ENCODE measurements around the gene GEMIN7. TPM values are rescaled to one million over a fixed set of nuclear protein-coding genes. Genes with fewer than 3 reads are reported as not detected.

Gene GEMIN7
- total and polyA plus RNA-seq, 2 of the 13 experiments (the other 11 are each of a cell fraction or from before 2014, with no cell fraction given), result 24.1 to 30.6 TPM

DNA sequence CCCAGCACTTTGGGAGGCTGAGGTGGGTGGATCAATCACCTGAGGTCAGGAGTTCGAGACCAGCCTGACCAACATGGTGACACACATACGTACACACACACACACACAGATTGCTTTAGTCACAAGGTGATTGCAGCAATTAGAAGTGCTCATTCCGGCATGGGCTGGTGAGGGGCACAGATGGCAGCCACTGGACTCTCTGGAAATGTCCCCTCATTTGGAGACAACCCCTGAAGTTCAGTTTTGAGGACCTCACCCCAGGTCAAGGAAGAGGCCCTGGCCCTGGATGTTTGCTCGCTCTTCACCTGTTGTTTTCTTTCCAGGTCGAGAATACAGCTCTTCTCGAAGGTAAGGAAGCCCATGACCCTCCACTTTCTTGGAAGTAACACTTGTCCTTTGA lies 8.8 kb upstream of the GEMIN7 start:
- no peak for DNase-seq (ENCODE audit: low spot score)
- Histone ChIP-seq H2AFZ (ENCODE audit: low read length) (no peak overlapping the region), H3K9me3 (ENCODE audit: low read length) (no peaks in the 10 kb centered on the region)

More for the DNA sequence above, 8.8 kb upstream of the GEMIN7 start:
- ATAC-seq, result no peak
- TF ChIP-seq ZNF143 (CRISPR knock-in tag; IDR thresholded peaks at IDR 0.05), result no peak
- no peak for TF ChIP-seq ZNF124 (CRISPR knock-in tag; IDR thresholded peaks at IDR 0.05)
- TF ChIP-seq, protein P1, sequence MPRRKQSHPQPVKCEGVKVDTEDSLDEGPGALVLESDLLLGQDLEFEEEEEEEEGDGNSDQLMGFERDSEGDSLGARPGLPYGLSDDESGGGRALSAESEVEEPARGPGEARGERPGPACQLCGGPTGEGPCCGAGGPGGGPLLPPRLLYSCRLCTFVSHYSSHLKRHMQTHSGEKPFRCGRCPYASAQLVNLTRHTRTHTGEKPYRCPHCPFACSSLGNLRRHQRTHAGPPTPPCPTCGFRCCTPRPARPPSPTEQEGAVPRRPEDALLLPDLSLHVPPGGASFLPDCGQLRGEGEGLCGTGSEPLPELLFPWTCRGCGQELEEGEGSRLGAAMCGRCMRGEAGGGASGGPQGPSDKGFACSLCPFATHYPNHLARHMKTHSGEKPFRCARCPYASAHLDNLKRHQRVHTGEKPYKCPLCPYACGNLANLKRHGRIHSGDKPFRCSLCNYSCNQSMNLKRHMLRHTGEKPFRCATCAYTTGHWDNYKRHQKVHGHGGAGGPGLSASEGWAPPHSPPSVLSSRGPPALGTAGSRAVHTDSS (CRISPR knock-in tag; conservative IDR thresholded peaks at IDR 0.05), result no peak
- no peak for TF ChIP-seq ZNF768 (CRISPR knock-in tag; IDR thresholded peaks at IDR 0.05)
- TF ChIP-seq ZNF510 (CRISPR knock-in tag; IDR thresholded peaks at IDR 0.05; ENCODE audit: low read depth), result no peak
- TF ChIP-seq ZNF263 (CRISPR knock-in tag; IDR thresholded peaks at IDR 0.05), result no peak
- TF ChIP-seq ZNF746 (CRISPR knock-in tag; IDR thresholded peaks at IDR 0.05), result no peak
- no peak for TF ChIP-seq ETV6 (CRISPR knock-in tag; conservative IDR thresholded peaks at IDR 0.05)
- no peak for TF ChIP-seq TCF7 (IDR thresholded peaks at IDR 0.05; ENCODE audit: low read depth)
- no peak for TF ChIP-seq NAIF1 (CRISPR knock-in tag; IDR thresholded peaks at IDR 0.05; ENCODE audit: borderline replicate concordance)
- no peak for TF ChIP-seq ZNF781 (CRISPR knock-in tag; IDR thresholded peaks at IDR 0.05; ENCODE audit: borderline replicate concordance, not compliant biosample characterization)
- TF ChIP-seq PHF8 (CRISPR knock-in tag; IDR thresholded peaks at IDR 0.05), result no peak
- no peak for TF ChIP-seq ZNF430 (CRISPR knock-in tag; IDR thresholded peaks at IDR 0.05)
- TF ChIP-seq HHEX (CRISPR knock-in tag; IDR thresholded peaks at IDR 0.05), result no peak
- TF ChIP-seq, protein P2, sequence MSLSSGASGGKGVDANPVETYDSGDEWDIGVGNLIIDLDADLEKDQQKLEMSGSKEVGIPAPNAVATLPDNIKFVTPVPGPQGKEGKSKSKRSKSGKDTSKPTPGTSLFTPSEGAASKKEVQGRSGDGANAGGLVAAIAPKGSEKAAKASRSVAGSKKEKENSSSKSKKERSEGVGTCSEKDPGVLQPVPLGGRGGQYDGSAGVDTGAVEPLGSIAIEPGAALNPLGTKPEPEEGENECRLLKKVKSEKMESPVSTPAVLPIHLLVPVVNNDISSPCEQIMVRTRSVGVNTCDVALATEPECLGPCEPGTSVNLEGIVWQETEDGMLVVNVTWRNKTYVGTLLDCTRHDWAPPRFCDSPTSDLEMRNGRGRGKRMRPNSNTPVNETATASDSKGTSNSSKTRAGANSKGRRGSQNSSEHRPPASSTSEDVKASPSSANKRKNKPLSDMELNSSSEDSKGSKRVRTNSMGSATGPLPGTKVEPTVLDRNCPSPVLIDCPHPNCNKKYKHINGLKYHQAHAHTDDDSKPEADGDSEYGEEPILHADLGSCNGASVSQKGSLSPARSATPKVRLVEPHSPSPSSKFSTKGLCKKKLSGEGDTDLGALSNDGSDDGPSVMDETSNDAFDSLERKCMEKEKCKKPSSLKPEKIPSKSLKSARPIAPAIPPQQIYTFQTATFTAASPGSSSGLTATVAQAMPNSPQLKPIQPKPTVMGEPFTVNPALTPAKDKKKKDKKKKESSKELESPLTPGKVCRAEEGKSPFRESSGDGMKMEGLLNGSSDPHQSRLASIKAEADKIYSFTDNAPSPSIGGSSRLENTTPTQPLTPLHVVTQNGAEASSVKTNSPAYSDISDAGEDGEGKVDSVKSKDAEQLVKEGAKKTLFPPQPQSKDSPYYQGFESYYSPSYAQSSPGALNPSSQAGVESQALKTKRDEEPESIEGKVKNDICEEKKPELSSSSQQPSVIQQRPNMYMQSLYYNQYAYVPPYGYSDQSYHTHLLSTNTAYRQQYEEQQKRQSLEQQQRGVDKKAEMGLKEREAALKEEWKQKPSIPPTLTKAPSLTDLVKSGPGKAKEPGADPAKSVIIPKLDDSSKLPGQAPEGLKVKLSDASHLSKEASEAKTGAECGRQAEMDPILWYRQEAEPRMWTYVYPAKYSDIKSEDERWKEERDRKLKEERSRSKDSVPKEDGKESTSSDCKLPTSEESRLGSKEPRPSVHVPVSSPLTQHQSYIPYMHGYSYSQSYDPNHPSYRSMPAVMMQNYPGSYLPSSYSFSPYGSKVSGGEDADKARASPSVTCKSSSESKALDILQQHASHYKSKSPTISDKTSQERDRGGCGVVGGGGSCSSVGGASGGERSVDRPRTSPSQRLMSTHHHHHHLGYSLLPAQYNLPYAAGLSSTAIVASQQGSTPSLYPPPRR (CRISPR knock-in tag; IDR thresholded peaks at IDR 0.05; ENCODE audit: borderline replicate concordance), result no peak
- TF ChIP-seq, protein P3, sequence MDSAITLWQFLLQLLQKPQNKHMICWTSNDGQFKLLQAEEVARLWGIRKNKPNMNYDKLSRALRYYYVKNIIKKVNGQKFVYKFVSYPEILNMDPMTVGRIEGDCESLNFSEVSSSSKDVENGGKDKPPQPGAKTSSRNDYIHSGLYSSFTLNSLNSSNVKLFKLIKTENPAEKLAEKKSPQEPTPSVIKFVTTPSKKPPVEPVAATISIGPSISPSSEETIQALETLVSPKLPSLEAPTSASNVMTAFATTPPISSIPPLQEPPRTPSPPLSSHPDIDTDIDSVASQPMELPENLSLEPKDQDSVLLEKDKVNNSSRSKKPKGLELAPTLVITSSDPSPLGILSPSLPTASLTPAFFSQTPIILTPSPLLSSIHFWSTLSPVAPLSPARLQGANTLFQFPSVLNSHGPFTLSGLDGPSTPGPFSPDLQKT (CRISPR knock-in tag; IDR thresholded peaks at IDR 0.05; ENCODE audit: borderline replicate concordance), result no peak
- no peak for TF ChIP-seq ZNF598 (CRISPR knock-in tag; IDR thresholded peaks at IDR 0.05; ENCODE audit: borderline replicate concordance)
- Histone ChIP-seq H3K4me1 (ENCODE audit: insufficient read depth, low read length) (peaks cover 9% of the 10 kb centered on the region; the same call in 1 of the 2 replicates), H3K9ac (ENCODE audit: insufficient read depth, low read depth, low read length) (no peak overlapping the region), H3K4me3 (replicated peaks in 1 of 3; ENCODE audit: insufficient read depth in 1 of 3, low read depth in 2 of 3, low read length in 3 of 3) (no peak overlapping the region), H3K4me2 (ENCODE audit: low read depth, low read length) (no peak overlapping the region), H4K20me1 (ENCODE audit: insufficient read depth, low read length) (no peaks in the 10 kb centered on the region), H3K36me3 (replicated peaks in 1 of 2; ENCODE audit: control insufficient read depth in 1 of 2, insufficient read depth in 2 of 2, low read length in 2 of 2) (peaks cover 27 to 45% of the 10 kb centered on the region in 2 experiments; a peak in 4 of 5 replicates), H3K27me3 (ENCODE audit: control insufficient read depth in 1 of 2, insufficient read depth in 2 of 2, low read length in 2 of 2) (no peaks in the 10 kb centered on the region), H3K79me2 (ENCODE audit: insufficient read depth, low read length) (no peaks in the 10 kb centered on the region), H3K27ac (ENCODE audit: extremely low read length, insufficient read depth, low read length) (no peak overlapping the region)
- in situ Hi-C loops (cut with HindIII; ENCODE audit: extremely low pct_ligation_motif_present, low pct_unique_long_range_greater_than_20kb) (no loop called here), intact Hi-C loops (cut with micrococcal nuclease; ENCODE audit: unreplicated experiment) (no loop called here)
- POLR2A ChIA-PET, result no interaction called here
- CTCF ChIA-PET (ENCODE audit: low intra/inter-chr PET ratio, low total read pairs), result no interaction called here
- WGBS (ENCODE audit: low lambda C conversion rate), result 95% methylated on average over 3 of the region's 6 CpGs
- BruUV-seq (replicated peaks), result no TSS peak
- FAIRE-seq, result no peak
